ENCODE data around the gene S100A12. TPM values are rescaled to one million over a fixed set of nuclear protein-coding genes. Genes with fewer than 3 reads are reported as not detected.

Gene S100A12
- total RNA-seq, 6 experiments from 2014 or later = not detected

DNA sequence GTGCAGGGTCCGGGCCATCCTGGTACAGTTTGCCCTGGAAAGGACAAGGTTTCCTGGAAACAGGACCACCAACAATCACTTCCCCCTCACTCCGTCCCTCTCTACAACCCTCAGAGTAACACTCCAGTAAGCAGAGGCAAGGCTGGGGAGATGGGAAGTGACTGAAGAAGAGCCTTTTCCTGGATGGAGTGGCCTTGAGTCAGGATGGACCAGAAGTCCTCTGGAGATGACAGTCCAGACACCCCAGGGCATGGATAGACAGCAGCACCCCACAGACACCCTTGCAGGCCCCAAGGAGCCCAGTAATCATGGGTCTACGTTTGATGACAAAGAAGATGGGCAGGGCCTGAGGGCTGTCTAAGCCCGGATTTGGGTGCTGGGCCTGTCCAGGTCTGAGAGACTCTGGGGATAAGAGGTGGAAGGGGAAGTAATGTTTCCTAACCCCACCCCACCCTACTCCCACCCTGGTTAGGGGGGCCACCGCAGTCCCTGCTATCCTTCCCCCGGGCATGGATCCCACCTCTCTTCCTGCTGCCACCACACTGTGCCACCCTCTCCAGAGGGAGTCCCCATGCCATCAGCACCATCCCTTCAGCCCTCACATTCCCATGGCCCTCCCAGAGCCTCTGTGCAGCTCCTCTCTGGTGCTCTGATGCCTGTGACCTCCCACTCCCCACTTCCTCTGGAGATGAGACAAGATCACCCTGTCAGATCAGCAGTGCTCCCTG lies 22.7 kb upstream of the S100A12 start:
- Mint-ChIP-seq H3K27me3 (ENCODE audit: insufficient read depth) (peaks cover 51% of the 10 kb centered on the region), H3K9me3 (no peaks in the 10 kb centered on the region), H3K4me1 (ENCODE audit: low read depth) (no peaks in the 10 kb centered on the region), H3K36me3 (ENCODE audit: low read depth) (no peaks in the 10 kb centered on the region), H3K27ac (no peak overlapping the region), H3K4me3 (no peak overlapping the region)
- no peak for DNase-seq
- TF ChIP-seq, protein P1, sequence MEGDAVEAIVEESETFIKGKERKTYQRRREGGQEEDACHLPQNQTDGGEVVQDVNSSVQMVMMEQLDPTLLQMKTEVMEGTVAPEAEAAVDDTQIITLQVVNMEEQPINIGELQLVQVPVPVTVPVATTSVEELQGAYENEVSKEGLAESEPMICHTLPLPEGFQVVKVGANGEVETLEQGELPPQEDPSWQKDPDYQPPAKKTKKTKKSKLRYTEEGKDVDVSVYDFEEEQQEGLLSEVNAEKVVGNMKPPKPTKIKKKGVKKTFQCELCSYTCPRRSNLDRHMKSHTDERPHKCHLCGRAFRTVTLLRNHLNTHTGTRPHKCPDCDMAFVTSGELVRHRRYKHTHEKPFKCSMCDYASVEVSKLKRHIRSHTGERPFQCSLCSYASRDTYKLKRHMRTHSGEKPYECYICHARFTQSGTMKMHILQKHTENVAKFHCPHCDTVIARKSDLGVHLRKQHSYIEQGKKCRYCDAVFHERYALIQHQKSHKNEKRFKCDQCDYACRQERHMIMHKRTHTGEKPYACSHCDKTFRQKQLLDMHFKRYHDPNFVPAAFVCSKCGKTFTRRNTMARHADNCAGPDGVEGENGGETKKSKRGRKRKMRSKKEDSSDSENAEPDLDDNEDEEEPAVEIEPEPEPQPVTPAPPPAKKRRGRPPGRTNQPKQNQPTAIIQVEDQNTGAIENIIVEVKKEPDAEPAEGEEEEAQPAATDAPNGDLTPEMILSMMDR (IDR thresholded peaks at IDR 0.05) = no peak

DNA sequence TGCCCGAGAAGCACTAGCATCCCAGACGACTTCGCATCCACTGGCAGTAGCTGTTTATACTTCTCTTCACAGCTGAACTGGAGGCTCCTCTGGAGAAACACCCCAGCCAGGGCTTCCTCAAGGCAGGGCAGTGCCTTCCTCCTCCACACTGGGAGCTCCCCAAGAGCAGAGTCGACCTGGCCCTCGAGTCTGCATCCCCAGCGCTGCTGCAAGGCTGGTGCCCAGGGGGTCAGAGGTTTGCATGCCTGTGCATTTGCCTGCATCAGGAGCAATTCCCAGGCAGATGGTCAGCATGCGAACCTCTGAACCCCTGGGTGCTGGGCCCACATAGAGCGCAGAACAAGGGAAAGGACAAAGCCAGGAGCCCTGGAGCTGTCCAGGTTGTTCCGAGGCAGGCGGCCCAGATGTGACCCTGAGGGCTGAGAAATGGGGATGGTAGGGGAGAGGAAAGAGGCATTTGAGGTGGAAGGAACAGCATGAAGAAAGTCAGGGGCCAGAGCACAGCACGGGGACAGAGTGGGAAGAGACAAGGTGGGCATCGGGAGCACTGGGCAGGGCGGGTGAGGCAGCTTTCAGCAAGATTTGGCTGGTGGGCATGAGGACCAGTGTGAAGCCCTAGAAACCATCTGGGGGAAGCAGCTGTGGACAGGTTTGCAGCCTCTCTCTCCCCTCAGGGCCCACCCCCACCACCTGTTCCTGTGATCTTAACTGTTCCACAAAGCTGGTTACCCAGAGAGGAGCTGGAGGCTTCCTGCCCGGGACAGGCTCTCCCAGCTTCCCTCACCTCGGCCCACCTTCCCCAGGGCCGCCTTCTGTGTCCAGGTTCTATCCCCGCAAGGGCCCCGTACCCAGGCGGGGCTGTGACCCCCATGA lies 21.9 kb upstream of the S100A12 start:
- peaks cover 48% of the 10 kb centered on the region for H3K27me3 Mint-ChIP-seq (ENCODE audit: insufficient read depth)
- no peaks in the 10 kb centered on the region for H3K9me3 Mint-ChIP-seq
- H3K4me1 Mint-ChIP-seq (ENCODE audit: low read depth) = no peaks in the 10 kb centered on the region
- no peak for DNase-seq
- no peak overlapping the region for H3K4me3 Mint-ChIP-seq
- H3K27ac Mint-ChIP-seq = no peak overlapping the region
- TF ChIP-seq, protein P1 (IDR thresholded peaks at IDR 0.05) = no peak
- no peaks in the 10 kb centered on the region for H3K36me3 Mint-ChIP-seq (ENCODE audit: low read depth)

DNA sequence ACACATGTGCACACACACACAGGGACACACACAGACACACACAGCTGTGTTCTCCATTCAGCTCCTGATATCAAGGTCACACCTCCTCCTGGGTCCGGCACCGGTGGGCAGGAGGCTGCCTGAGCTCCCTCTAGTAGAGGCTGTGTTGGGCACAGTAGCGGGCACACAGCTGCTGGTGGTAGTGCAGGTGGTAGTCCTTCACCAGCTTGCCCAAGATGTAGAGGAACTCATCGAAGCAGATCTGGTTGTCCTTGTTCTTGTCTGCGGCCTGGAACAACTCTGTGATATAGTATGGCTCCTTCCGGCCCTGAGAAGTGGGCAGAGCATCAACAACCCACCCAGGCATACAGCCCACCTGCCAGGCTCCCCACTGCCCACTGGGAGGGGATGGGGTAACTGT lies 21.0 kb upstream of the S100A12 start:
- DNase-seq = no peak
- H3K27me3 Mint-ChIP-seq (ENCODE audit: insufficient read depth) = peaks cover 45% of the 10 kb centered on the region
- H3K4me1 Mint-ChIP-seq (ENCODE audit: low read depth) = no peaks in the 10 kb centered on the region
- H3K36me3 Mint-ChIP-seq (ENCODE audit: low read depth) = no peaks in the 10 kb centered on the region
- no peaks in the 10 kb centered on the region for H3K9me3 Mint-ChIP-seq
- no peak overlapping the region for H3K4me3 Mint-ChIP-seq
- TF ChIP-seq, protein P1 (IDR thresholded peaks at IDR 0.05) = no peak
- no peak overlapping the region for H3K27ac Mint-ChIP-seq

DNA sequence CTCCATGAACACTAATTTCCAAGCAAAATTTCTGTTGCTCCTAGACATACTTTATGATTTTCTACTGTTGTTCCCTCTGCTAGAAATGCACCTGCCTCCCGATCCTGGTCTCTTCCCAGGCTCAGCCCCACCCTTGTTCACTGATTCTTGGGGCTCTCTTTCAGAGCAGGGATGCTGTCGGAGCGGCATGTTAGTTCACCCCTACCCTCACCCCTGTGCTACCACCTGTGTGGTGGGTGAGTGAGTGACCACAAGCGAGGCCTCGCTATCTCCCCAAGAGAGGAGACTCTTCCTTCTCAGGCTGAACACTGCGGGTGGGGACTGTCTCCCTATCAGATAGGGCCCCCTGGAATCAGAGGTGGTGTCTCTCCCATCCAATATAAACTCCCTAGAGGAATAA lies 20.4 kb upstream of the S100A12 start:
- H3K4me1 Mint-ChIP-seq (ENCODE audit: low read depth) = no peaks in the 10 kb centered on the region
- DNase-seq = no peak
- no peak overlapping the region for H3K4me3 Mint-ChIP-seq
- H3K27me3 Mint-ChIP-seq (ENCODE audit: insufficient read depth) = peaks cover 42% of the 10 kb centered on the region
- H3K9me3 Mint-ChIP-seq = no peaks in the 10 kb centered on the region
- no peaks in the 10 kb centered on the region for H3K36me3 Mint-ChIP-seq (ENCODE audit: low read depth)
- H3K27ac Mint-ChIP-seq = no peak overlapping the region
- TF ChIP-seq, protein P1 (IDR thresholded peaks at IDR 0.05) = no peak

DNA sequence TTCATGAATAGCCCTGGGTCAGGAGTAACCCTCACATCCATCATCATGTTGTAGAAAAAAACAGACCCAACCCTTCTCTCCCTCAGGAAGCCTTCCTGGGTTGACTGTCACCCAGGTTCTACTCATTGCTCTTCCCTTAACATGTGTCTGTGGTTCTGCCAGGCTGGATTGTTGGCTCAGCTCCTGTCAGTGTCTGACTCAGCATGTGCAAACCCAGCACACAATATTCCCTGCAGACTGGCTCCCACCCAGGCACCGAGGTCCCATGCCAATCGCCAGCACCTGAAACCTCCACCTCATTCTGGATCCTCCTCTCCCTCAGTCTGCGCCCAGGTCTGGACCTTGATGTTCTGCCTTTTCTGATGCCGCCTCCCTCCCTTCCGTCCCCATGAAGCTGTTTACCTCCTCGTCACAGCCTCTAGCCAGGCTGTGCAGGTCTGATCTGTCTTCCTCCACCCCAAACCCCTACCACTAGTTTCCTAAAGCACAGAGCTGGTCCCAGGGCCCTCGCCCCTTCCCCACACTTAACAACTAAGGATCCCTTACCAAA lies 19.8 kb upstream of the S100A12 start:
- TF ChIP-seq, protein P1 (IDR thresholded peaks at IDR 0.05) = no peak
- H3K36me3 Mint-ChIP-seq (ENCODE audit: low read depth) = no peaks in the 10 kb centered on the region
- H3K9me3 Mint-ChIP-seq = no peaks in the 10 kb centered on the region
- peaks cover 37% of the 10 kb centered on the region for H3K27me3 Mint-ChIP-seq (ENCODE audit: insufficient read depth)
- H3K4me1 Mint-ChIP-seq (ENCODE audit: low read depth) = no peaks in the 10 kb centered on the region
- DNase-seq = peak; percentile 3
- H3K27ac Mint-ChIP-seq = no peak overlapping the region
- no peak overlapping the region for H3K4me3 Mint-ChIP-seq
